Glomerular visceral epithelial cell (primary cell): ENCODE measurements around the gene TMEM234.

Experiments
- DNase-seq: peaks from one replicate; pipeline ENCODE4 v3.0.0-alpha.2; 2016; ENCODE audit errors: extremely low spot score

The TMEM234 gene

GRCh38 chr1:32178380-32179192 lies 43.6 kb downstream of the TMEM234 start:
- no peak for DNase-seq

- DNase-seq, result peak; percentile 49
Measured at GRCh38 chr1:32172621-32173245, 49.4 kb downstream of the TMEM234 start.

GRCh38 chr1:32170991-32171390 lies 51.2 kb downstream of the TMEM234 start:
- DNase-seq, result no peak
